Keratinocyte (primary cell): Measurements from ENCODE around the gene PGAP6. TPM values are rescaled to one million over a fixed set of nuclear protein-coding genes. Genes with fewer than 3 reads are reported as not detected.

ENCODE experiments used
- DNase-seq: peaks from one replicate; pipeline ENCODE4 v3.0.0-alpha.2; 2011; ENCODE audit warnings: low read depth, missing footprints, low spot score
- FAIRE-seq: peaks from 2 replicates; lab custom pipeline; 2011; peaks lifted over from hg19 to GRCh38; lab: Jason Lieb, UNC
- H2AFZ ChIP-seq: 2 replicates; pipeline ENCODE4 v1.6.0; 2012; ENCODE audit warnings: low read length, control low read depth, inconsistent platforms; ENCODE audit not compliant: control insufficient read depth
- H3K27ac ChIP-seq: 2 replicates; pipeline ENCODE4 v1.5.1; 2011; ENCODE audit warnings: low read length; ENCODE audit not compliant: control insufficient read depth, insufficient read depth
- H3K27me3 ChIP-seq: 3 replicates; pipeline ENCODE4 v1.6.0; 2011; ENCODE audit warnings: low read length; ENCODE audit not compliant: control insufficient read depth, insufficient read depth; ENCODE audit errors: extremely low read depth
- H3K36me3 ChIP-seq, 2 experiments: 2 replicates in 1 of 2; 3 replicates in 1 of 2; pipeline ENCODE4 v1.5.1; 2011; ENCODE audit warnings: low read length in 2 of 2, mild to moderate bottlenecking in 1 of 2; ENCODE audit not compliant: control insufficient read depth in 2 of 2, insufficient read depth in 2 of 2; ENCODE audit errors: extremely low read depth in 1 of 2
- H3K4me1 ChIP-seq: 3 replicates; pipeline ENCODE4 v1.5.1; 2011; ENCODE audit warnings: low read length; ENCODE audit not compliant: control insufficient read depth, insufficient read depth; ENCODE audit errors: extremely low read depth
- H3K4me2 ChIP-seq: 3 replicates; pipeline ENCODE4 v1.6.0; 2011; ENCODE audit warnings: low read depth, low read length; ENCODE audit not compliant: control insufficient read depth, insufficient read depth; ENCODE audit errors: extremely low read depth
- H3K4me3 ChIP-seq, 3 experiments: fragments of 200-600 bp in 1 of 3; sonication (generic) in 1 of 3; 2 replicates in 2 of 3; 3 replicates in 1 of 3; pipeline ENCODE4 v1.5.1; 2011 to 2016; ENCODE audit warnings: low read length in 3 of 3, mild to moderate bottlenecking in 3 of 3, control low read depth in 2 of 3, inconsistent platforms in 1 of 3, low read depth in 1 of 3, mixed read lengths in 1 of 3, mixed run types in 1 of 3, moderate library complexity in 1 of 3; ENCODE audit not compliant: control insufficient read depth in 2 of 3, insufficient read depth in 2 of 3; ENCODE audit errors: extremely low read depth in 1 of 3
- H3K79me2 ChIP-seq: 2 replicates; pipeline ENCODE4 v1.6.0; 2012; ENCODE audit warnings: low read length; ENCODE audit not compliant: control insufficient read depth, insufficient read depth
- H3K9ac ChIP-seq: 3 replicates; pipeline ENCODE4 v1.6.0; 2011; ENCODE audit warnings: low read length; ENCODE audit not compliant: control insufficient read depth, insufficient read depth; ENCODE audit errors: extremely low read depth
- H3K9me1 ChIP-seq: 3 replicates; pipeline ENCODE4 v1.6.0; 2011; ENCODE audit warnings: low read length; ENCODE audit not compliant: control insufficient read depth, insufficient read depth; ENCODE audit errors: extremely low read depth
- H3K9me3 ChIP-seq: 2 replicates; pipeline ENCODE4 v1.5.1; 2012; ENCODE audit warnings: low read depth, low read length; ENCODE audit not compliant: control insufficient read depth
- H4K20me1 ChIP-seq: 3 replicates; pipeline ENCODE4 v1.6.0; 2011; ENCODE audit warnings: low read length; ENCODE audit not compliant: control insufficient read depth, insufficient read depth; ENCODE audit errors: extremely low read depth
- CTCF ChIP-seq, 3 experiments: IDR thresholded peaks in 1 of 3; conservative IDR thresholded peaks in 1 of 3; optimal IDR thresholded peaks in 1 of 3; 2 replicates in 2 of 3; 3 replicates in 1 of 3; pipeline versions ENCODE3 to v1.5.1; 2011; ENCODE audit warnings: low read length in 3 of 3, mild to moderate bottlenecking in 3 of 3, moderate library complexity in 2 of 3, control low read depth in 1 of 3, inconsistent platforms in 1 of 3; ENCODE audit not compliant: insufficient read depth in 2 of 3; ENCODE audit errors: extremely low read depth in 1 of 3
- EZH2 ChIP-seq: IDR thresholded peaks from one replicate; pipeline ENCODE4 v1.6.1; 2012; ENCODE audit warnings: inconsistent platforms, mild to moderate bottlenecking, low read length, moderate library complexity
- dilution Hi-C: fragments of 300-500 bp; cut with MboI; formaldehyde crosslinking; loops from one replicate; pipeline ENCODE4 v1.7.0; 2020; ENCODE audit warnings: low sequenced_read_pairs; ENCODE audit not compliant: extremely low pct_ligation_motif_present
- polyA plus RNA-seq, 5 experiments: library from polyadenylated mRNA; depleted of rRNA in 3 of 5; stranded (reverse) in 3 of 5; stranded (forward) in 1 of 5; unstranded in 1 of 5; fragments of >200 nt; gene quantifications; 1 replicate in 1 of 5; 2 replicates in 3 of 5; 3 replicates in 1 of 5; pipeline versions ENCODE4 v1.2.1 to v1.2.3, GENCODE V29; 2011 to 2012; ENCODE audit warnings: missing spikeins in 2 of 5, low read depth in 1 of 5, low replicate concordance in 1 of 5

Gene PGAP6
- polyA plus RNA-seq, 1 donor (not counting 4 experiments of a cell fraction or from before 2014, with no cell fraction given), result 25.5 TPM

GRCh38 chr16:367333-367903 is 14.4 kb downstream of the PGAP6 start:
- Histone ChIP-seq H3K4me1 (peaks cover 12% of the 10 kb centered on the region), H3K27me3 (peaks cover 9% of the 10 kb centered on the region), H3K27ac (no peak overlapping the region), H2AFZ (no peak overlapping the region), H3K79me2 (peaks cover 6% of the 10 kb centered on the region), H3K36me3 (peaks cover 11 to 19% of the 10 kb centered on the region in 2 experiments), H3K4me3 (no peak overlapping the region), H3K9me3 (no peaks in the 10 kb centered on the region), H3K9me1 (no peaks in the 10 kb centered on the region), H3K4me2 (no peak overlapping the region), H4K20me1 (peaks cover 2% of the 10 kb centered on the region), H3K9ac (no peak overlapping the region)
- TF ChIP-seq EZH2 (no peak), CTCF (optimal IDR thresholded peaks at IDR 0.05 in 1 of 3, IDR thresholded peaks at IDR 0.05 in 1 of 3, conservative IDR thresholded peaks at IDR 0.05 in 1 of 3; ENCODE audit: extremely low read depth in 1 of 3, insufficient read depth in 2 of 3, low read length in 3 of 3) (no peak)
- FAIRE-seq (no peak), DNase-seq (no peak)
- dilution Hi-C loops, result no loop called here

GRCh38 chr16:366476-366875 is 15.3 kb downstream of the PGAP6 start:
- Histone ChIP-seq H3K4me1 (peaks cover 12% of the 10 kb centered on the region), H3K9me3 (no peaks in the 10 kb centered on the region), H3K36me3 (peaks cover 11 to 18% of the 10 kb centered on the region in 2 experiments), H3K4me2 (no peak overlapping the region), H3K79me2 (peaks cover 6% of the 10 kb centered on the region), H3K4me3 (no peak overlapping the region), H3K9ac (no peak overlapping the region), H3K27ac (no peak overlapping the region), H4K20me1 (peaks cover 2% of the 10 kb centered on the region), H3K9me1 (no peaks in the 10 kb centered on the region), H2AFZ (no peak overlapping the region), H3K27me3 (peaks cover 9% of the 10 kb centered on the region)
- no peak for DNase-seq
- no peak for FAIRE-seq
- TF ChIP-seq CTCF (optimal IDR thresholded peaks at IDR 0.05 in 1 of 3, IDR thresholded peaks at IDR 0.05 in 1 of 3, conservative IDR thresholded peaks at IDR 0.05 in 1 of 3; ENCODE audit: extremely low read depth in 1 of 3, insufficient read depth in 2 of 3, low read length in 3 of 3) (no peak), EZH2 (no peak)
- dilution Hi-C loops, result no loop called here
